HG02588 (cell line): Measurements from ENCODE around the gene TUBB8.
"Not testable (repeated sequence)": the region's sequence is repeated elsewhere in the genome, so short reads cannot be mapped to it uniquely, and the experiment has no call there.

Experiments used
- ATAC-seq: cut with Tn5 transposase; IDR thresholded peaks from one replicate; pipeline ENCODE4 v1.9.1; 2021; ENCODE audit warnings: mild to moderate bottlenecking, moderate library complexity; ENCODE audit not compliant: unreplicated experiment

Gene TUBB8

GRCh38 chr10:49926-50325, 830 bp upstream of the TUBB8 start:
- not testable (repeated sequence) for ATAC-seq

- not testable (repeated sequence) for ATAC-seq
Measured at GRCh38 chr10:47864-48263, 1.2 kb downstream of the TUBB8 start.

DNA sequence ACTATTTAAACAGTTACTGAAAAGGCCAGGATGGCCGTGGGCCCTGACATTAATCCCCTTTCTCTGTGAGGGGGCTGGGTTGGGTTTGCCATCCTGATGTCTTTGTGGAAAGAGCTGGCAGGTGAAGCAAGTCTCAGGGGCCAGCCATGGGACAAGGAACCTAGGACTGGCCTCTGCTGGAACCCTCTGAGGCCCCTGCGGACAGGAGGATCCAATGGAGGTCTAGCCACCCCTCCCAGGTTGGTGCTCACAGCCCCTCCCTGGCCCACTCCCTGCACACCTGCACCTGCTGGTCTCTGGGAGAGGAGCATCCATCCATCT, 35.8 kb downstream of the TUBB8 start:
- not testable (repeated sequence) for ATAC-seq

DNA sequence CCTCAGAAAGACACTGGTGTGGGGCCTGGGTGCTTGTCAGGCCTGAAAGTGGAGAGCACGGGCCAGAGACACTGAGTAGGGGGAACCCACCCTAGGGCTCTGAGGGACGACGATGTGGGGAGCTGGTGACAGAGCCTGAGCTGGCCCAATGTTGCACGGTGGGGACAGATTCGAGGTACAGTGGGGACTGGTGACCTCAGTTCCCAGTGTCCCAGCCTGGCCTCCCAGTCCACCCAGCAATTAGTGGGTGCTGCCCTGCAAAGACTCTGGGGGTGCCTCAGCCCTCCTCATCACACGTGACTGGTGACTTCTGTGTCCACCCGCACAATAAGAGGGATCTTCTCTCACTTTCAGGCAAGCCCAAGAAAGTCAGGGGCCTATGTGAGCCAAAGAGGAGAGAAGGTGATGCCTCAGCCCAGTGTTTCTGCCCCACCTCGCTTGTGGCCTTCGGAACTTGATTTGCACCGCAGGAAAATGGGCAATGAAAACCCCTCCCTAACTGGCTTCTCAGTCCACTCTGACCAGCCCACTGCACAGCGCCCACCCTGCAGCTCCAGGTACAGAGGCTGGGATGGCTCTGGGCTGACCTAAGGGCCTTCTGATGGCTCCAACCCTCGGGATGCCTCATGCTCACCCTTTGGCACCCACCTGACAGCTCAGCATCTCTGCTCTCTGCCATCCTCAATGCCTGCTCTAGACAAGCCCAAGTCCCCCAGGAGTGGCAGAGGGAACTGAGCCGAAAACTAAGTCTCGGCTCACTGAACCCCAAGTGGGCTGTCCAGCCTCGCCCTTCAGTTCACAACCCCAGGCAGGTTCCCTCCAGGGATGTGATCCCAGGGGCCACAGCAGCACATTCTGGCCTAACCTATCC, 36.4 kb downstream of the TUBB8 start:
- ATAC-seq, result not testable (repeated sequence)

GRCh38 chr10:11260-11659, 37.8 kb downstream of the TUBB8 start:
- ATAC-seq, result not testable (repeated sequence)

DNA sequence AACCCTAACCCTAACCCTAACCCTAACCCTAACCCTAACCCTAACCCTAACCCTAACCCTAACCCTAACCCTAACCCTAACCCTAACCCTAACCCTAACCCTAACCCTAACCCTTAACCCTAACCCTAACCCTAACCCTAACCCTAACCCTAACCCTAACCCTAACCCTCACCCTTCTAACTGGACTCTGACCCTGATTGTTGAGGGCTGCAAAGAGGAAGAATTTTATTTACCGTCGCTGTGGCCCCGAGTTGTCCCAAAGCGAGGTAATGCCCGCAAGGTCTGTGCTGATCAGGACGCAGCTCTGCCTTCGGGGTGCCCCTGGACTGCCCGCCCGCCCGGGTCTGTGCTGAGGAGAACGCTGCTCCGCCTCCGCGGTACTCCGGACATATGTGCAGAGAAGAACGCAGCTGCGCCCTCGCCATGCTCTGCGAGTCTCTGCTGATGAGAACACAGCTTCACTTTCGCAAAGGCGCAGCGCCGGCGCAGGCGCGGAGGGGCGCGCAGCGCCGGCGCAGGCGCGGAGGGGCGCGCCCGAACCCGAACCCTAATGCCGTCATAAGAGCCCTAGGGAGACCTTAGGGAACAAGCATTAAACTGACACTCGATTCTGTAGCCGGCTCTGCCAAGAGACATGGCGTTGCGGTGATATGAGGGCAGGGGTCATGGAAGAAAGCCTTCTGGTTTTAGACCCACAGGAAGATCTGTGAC, 38.7 kb downstream of the TUBB8 start:
- not testable (repeated sequence) for ATAC-seq
